Panc1 (cell line): ENCODE data around the gene ITGB2. TPM values are rescaled to one million over a fixed set of nuclear protein-coding genes. Genes with fewer than 3 reads are reported as not detected.

Experiments used
- ATAC-seq: fragments of 200-7000 bp; cut with Tn5 transposase; 2 replicates; pipeline ENCODE4 v1.9.1; 2020; ENCODE audit warnings: mild to moderate bottlenecking, moderate library complexity
- BruUV-seq: library from RNA; stranded (reverse); fragments of 400-500 nt; replicated peaks from 2 replicates; lab custom pipeline; 2021; lab: Mats Ljungman, UMichigan
- CTCF ChIA-PET: fragments of 300-600 bp; sonication (Branson Sonifier 250); formaldehyde crosslinking; loops from one replicate; lab custom pipeline; 2022; ENCODE audit warnings: antibody characterized with exemption; lab: Charles Lee
- POLR2A ChIA-PET: fragments of 300-600 bp; sonication (Branson Sonifier 250); formaldehyde crosslinking; loops from one replicate; lab custom pipeline; 2022; ENCODE audit warnings: antibody characterized with exemption; lab: Charles Lee
- DNase-seq: peaks from one replicate; pipeline ENCODE4 v3.0.0-alpha.2; 2010; ENCODE audit warnings: low read depth, low spot score
- H3K27ac ChIP-seq: 2 replicates; pipeline ENCODE4 v1.5.1; 2011; ENCODE audit warnings: mild to moderate bottlenecking, low read length, inconsistent platforms
- H3K27me3 ChIP-seq: fragments of 200-500 bp; sonication (Bioruptor generic); 2 replicates; pipeline ENCODE4 v1.6.0; 2014; ENCODE audit warnings: low read length, inconsistent platforms; ENCODE audit not compliant: control insufficient read depth, insufficient read depth
- H3K36me3 ChIP-seq: fragments of 200-500 bp; sonication (Bioruptor generic); 2 replicates; pipeline ENCODE4 v1.5.1; 2014; ENCODE audit warnings: inconsistent platforms, mild to moderate bottlenecking, low read length, moderate library complexity; ENCODE audit not compliant: control insufficient read depth, insufficient read depth
- H3K4me1 ChIP-seq: 2 replicates; pipeline ENCODE4 v1.5.1; 2011; ENCODE audit warnings: inconsistent platforms, mild to moderate bottlenecking, low read length, moderate library complexity; ENCODE audit not compliant: control insufficient read depth, insufficient read depth
- H3K4me3 ChIP-seq, 2 experiments: 2 replicates each; pipeline ENCODE4 v1.5.1; 2011 to 2012; ENCODE audit warnings: low read depth in 2 of 2, low read length in 2 of 2, mild to moderate bottlenecking in 2 of 2, inconsistent platforms in 1 of 2, moderate library complexity in 1 of 2
- H3K9me3 ChIP-seq: fragments of 200-500 bp; sonication (Bioruptor generic); 2 replicates; pipeline ENCODE4 v1.5.1; 2014; ENCODE audit warnings: low read depth, mild to moderate bottlenecking, inconsistent platforms, low read length, moderate library complexity; ENCODE audit not compliant: control insufficient read depth, insufficient read depth
- POLR2AphosphoS5 ChIP-seq: IDR thresholded peaks from 2 replicates; pipeline ENCODE4 v1.6.1; 2012; ENCODE audit warnings: mild to moderate bottlenecking, low read depth, low read length, moderate library complexity
- SIN3A ChIP-seq: IDR thresholded peaks from 2 replicates; pipeline ENCODE4 v1.6.1; 2012; ENCODE audit warnings: low read depth, mild to moderate bottlenecking, low read length, moderate library complexity, borderline replicate concordance; ENCODE audit not compliant: insufficient read depth
- TCF7L2 ChIP-seq: IDR thresholded peaks from 2 replicates; pipeline ENCODE4 v1.6.1; 2011; ENCODE audit warnings: mild to moderate bottlenecking, low read depth, low read length, inconsistent platforms
- in situ Hi-C: cut with HindIII; loops from 2 replicates; pipeline ENCODE4 v1.10.0; 2016; ENCODE audit warnings: low sequenced_read_pairs, low pct_unique_long_range_greater_than_20kb
- intact Hi-C: fragments of 100-400 bp; cut with micrococcal nuclease; formaldehyde crosslinking; loops from one replicate; pipeline ENCODE4 v1.10.0; 2022; ENCODE audit not compliant: unreplicated experiment
- total RNA-seq: library from RNA; stranded (reverse); gene quantifications from one replicate; pipeline ENCODE4 v1.2.1, GENCODE V29; 2021; ENCODE audit not compliant: unreplicated experiment
- TF ChIP-seq, protein P1 (sequence below): fragments of 450-650 bp; IDR thresholded peaks from 2 replicates; pipeline ENCODE4 v1.5.1; 2017; ENCODE audit warnings: mild to moderate bottlenecking
- TF ChIP-seq, protein P2 (sequence below), 2 experiments: IDR thresholded peaks; 2 replicates each; pipeline ENCODE4 v1.6.1; 2011 to 2012; ENCODE audit warnings: low read depth in 2 of 2, control low read depth in 1 of 2, low read length in 1 of 2, mild to moderate bottlenecking in 1 of 2, moderate library complexity in 1 of 2; ENCODE audit not compliant: insufficient read depth in 1 of 2

Gene ITGB2
- total RNA-seq, 1 experiment from 2014 or later, result 3.0 TPM

DNA sequence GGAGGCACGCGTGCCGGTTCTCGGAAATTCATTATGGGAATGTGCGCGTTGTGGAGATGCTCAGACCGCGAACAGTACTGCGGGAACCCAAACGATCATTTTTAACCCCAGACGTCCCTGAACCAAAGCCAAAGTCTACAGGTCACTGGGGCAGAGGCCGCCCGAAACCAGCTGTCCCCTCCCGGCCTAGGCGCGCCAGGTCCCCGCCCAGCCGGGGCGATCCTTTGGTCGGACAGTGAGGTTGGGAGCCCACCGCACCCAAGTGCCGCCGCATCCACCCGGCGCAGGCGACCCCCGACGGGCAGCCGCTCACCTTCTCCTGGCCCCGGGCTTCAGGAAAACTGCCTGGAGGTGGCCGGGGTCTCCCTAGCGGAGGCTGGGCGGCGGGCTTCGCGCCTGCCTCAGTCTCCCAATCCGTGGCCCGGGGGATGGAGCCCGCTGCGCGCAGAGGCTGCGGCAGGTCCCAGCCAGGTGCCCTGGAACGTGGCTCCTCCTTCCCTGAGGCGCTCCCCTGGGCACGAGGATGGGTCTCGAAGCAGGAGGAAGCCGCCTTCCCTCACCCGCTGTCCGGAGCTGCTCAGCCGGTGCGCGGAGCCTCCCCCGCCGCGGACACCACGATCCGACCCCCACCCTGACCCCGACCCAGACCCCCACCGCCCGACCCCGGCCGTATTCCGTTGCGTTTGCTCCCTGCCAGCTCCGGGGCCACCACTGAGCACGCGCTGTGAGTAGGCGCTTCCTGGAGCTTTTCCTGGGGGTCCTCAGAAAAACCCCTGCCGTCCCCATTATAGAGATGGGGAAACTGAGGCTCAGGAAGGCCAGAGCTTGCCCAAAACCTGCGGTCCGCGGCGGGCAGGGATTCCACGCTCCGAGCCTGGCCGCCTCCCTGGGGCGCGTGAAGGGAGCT is 11.1 kb upstream of the ITGB2 start:
- no peaks in the 10 kb centered on the region for H3K27me3 ChIP-seq
- TF ChIP-seq POLR2AphosphoS5 (no peak), SIN3A (no peak)
- CTCF ChIA-PET, result interaction anchor here (0.5 to 1.0 kb wide), 8 partner anchors 34 to 171 kb away, joined by 3 to 8 read pairs (median 5); no protein-coding TSS in a partner anchor

DNA sequence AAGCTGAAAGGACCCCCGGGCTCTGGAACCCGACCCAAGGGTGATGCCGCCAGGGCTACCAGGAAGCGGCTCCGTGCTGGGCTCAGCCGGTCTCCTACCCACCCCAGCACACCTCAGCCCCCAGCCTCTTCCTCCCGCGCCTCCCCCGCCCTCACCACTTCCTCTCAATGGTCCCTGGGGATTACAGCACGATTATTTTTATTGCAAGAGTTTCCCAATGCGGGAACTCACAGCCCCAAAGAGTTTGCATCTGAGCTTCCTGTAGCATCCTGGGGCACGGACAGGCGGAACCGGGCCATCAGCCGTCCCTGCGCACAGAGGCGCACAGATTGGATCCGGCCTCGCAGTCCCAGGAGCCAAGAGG is 10.4 kb upstream of the ITGB2 start:
- H3K27me3 ChIP-seq, result no peaks in the 10 kb centered on the region
- DNase-seq (no peak), ATAC-seq (no peak)
- peak overlapping the region in 1 of 2 experiments; percentile 30; a peak in 2 of 4 replicates for H3K4me3 ChIP-seq
- H3K4me1 ChIP-seq, result peaks cover 30% of the 10 kb centered on the region
- ChIA-PET POLR2A (no interaction called here), CTCF (no interaction called here)
- no TSS peak for BruUV-seq
- TF ChIP-seq, protein P1, sequence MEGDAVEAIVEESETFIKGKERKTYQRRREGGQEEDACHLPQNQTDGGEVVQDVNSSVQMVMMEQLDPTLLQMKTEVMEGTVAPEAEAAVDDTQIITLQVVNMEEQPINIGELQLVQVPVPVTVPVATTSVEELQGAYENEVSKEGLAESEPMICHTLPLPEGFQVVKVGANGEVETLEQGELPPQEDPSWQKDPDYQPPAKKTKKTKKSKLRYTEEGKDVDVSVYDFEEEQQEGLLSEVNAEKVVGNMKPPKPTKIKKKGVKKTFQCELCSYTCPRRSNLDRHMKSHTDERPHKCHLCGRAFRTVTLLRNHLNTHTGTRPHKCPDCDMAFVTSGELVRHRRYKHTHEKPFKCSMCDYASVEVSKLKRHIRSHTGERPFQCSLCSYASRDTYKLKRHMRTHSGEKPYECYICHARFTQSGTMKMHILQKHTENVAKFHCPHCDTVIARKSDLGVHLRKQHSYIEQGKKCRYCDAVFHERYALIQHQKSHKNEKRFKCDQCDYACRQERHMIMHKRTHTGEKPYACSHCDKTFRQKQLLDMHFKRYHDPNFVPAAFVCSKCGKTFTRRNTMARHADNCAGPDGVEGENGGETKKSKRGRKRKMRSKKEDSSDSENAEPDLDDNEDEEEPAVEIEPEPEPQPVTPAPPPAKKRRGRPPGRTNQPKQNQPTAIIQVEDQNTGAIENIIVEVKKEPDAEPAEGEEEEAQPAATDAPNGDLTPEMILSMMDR, result no peak
- TF ChIP-seq TCF7L2, result no peak
- TF ChIP-seq, protein P2, sequence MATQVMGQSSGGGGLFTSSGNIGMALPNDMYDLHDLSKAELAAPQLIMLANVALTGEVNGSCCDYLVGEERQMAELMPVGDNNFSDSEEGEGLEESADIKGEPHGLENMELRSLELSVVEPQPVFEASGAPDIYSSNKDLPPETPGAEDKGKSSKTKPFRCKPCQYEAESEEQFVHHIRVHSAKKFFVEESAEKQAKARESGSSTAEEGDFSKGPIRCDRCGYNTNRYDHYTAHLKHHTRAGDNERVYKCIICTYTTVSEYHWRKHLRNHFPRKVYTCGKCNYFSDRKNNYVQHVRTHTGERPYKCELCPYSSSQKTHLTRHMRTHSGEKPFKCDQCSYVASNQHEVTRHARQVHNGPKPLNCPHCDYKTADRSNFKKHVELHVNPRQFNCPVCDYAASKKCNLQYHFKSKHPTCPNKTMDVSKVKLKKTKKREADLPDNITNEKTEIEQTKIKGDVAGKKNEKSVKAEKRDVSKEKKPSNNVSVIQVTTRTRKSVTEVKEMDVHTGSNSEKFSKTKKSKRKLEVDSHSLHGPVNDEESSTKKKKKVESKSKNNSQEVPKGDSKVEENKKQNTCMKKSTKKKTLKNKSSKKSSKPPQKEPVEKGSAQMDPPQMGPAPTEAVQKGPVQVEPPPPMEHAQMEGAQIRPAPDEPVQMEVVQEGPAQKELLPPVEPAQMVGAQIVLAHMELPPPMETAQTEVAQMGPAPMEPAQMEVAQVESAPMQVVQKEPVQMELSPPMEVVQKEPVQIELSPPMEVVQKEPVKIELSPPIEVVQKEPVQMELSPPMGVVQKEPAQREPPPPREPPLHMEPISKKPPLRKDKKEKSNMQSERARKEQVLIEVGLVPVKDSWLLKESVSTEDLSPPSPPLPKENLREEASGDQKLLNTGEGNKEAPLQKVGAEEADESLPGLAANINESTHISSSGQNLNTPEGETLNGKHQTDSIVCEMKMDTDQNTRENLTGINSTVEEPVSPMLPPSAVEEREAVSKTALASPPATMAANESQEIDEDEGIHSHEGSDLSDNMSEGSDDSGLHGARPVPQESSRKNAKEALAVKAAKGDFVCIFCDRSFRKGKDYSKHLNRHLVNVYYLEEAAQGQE (IDR thresholded peaks at IDR 0.05; ENCODE audit: insufficient read depth in 1 of 2, low read depth in 2 of 2, low read length in 1 of 2), result no peak
- no peak for TF ChIP-seq POLR2AphosphoS5
- TF ChIP-seq SIN3A, result no peak
- peak overlapping the region; percentile 39; the same call in 1 of the 2 replicates for H3K27ac ChIP-seq
- no peaks in the 10 kb centered on the region for H3K9me3 ChIP-seq
- in situ Hi-C loops, result no loop called here
- intact Hi-C loops, result loop anchor here (5.0 kb wide), 1 partner anchor 39 kb away; no protein-coding TSS in a partner anchor
- no peaks in the 10 kb centered on the region for H3K36me3 ChIP-seq

More for the DNA sequence above, 11.1 kb upstream of the ITGB2 start:
- BruUV-seq, result no TSS peak
- POLR2A ChIA-PET, result interaction anchor here (0.6 kb wide), 1 partner anchor 19 kb away, joined by 8 read pairs; no protein-coding TSS in a partner anchor
- Histone ChIP-seq H3K4me1 (peaks cover 24% of the 10 kb centered on the region), H3K4me3 (peak overlapping the region; percentile 29 to 48), H3K27ac (peak overlapping the region; percentile 39; the same call in 1 of the 2 replicates), H3K36me3 (no peaks in the 10 kb centered on the region), H3K9me3 (no peaks in the 10 kb centered on the region)
- in situ Hi-C loops (no loop called here), intact Hi-C loops (loop anchor here (5.0 kb wide), 1 partner anchor 39 kb away; no protein-coding TSS in a partner anchor)
- DNase-seq, result no peak
- no peak for ATAC-seq
